RWPE2 (cell line): Measurements from ENCODE around the gene URB1.

Experiments
- ATAC-seq: fragments of 200-7000 bp; cut with Tn5 transposase; 3 replicates; pipeline ENCODE4 v1.9.1; 2021; ENCODE audit warnings: low read depth
- DNase-seq: peaks from one replicate; pipeline ENCODE4 v3.0.0-alpha.2; 2020; ENCODE audit warnings: low spot score
- H3K27ac ChIP-seq: fragments of 450-650 bp; 2 replicates; pipeline ENCODE4 v1.5.1; 2017; ENCODE audit warnings: mild to moderate bottlenecking; ENCODE audit not compliant: poor library complexity, severe bottlenecking
- H3K27me3 ChIP-seq: fragments of 250-450 bp; sonication (Bioruptor Pico); 2 replicates; pipeline ENCODE4 v1.5.1; 2021; ENCODE audit warnings: mild to moderate bottlenecking, moderate library complexity; ENCODE audit not compliant: insufficient read depth, poor library complexity, severe bottlenecking
- H3K36me3 ChIP-seq: fragments of 250-450 bp; sonication (Bioruptor Pico); 2 replicates; pipeline ENCODE4 v1.5.1; 2020; ENCODE audit warnings: low read depth, mild to moderate bottlenecking, moderate library complexity
- H3K4me1 ChIP-seq: fragments of 250-450 bp; sonication (Bioruptor Pico); 2 replicates; pipeline ENCODE4 v1.5.1; 2021; ENCODE audit warnings: mild to moderate bottlenecking, moderate library complexity; ENCODE audit not compliant: insufficient read depth, poor library complexity, severe bottlenecking
- H3K4me3 ChIP-seq: fragments of 250-450 bp; sonication (Bioruptor Pico); 2 replicates; pipeline ENCODE4 v1.5.1; 2021; ENCODE audit warnings: mild to moderate bottlenecking, moderate library complexity; ENCODE audit not compliant: severe bottlenecking
- H3K9me3 ChIP-seq: fragments of 250-450 bp; sonication (Bioruptor Pico); 2 replicates; pipeline ENCODE4 v1.5.1; 2021; ENCODE audit warnings: mild to moderate bottlenecking, moderate library complexity; ENCODE audit not compliant: severe bottlenecking
- TF ChIP-seq, protein P1 (sequence below): fragments of 450-650 bp; IDR thresholded peaks from one replicate; pipeline ENCODE4 v1.5.1; 2017; ENCODE audit warnings: mild to moderate bottlenecking, moderate library complexity; ENCODE audit not compliant: poor library complexity, severe bottlenecking

Gene URB1

DNA sequence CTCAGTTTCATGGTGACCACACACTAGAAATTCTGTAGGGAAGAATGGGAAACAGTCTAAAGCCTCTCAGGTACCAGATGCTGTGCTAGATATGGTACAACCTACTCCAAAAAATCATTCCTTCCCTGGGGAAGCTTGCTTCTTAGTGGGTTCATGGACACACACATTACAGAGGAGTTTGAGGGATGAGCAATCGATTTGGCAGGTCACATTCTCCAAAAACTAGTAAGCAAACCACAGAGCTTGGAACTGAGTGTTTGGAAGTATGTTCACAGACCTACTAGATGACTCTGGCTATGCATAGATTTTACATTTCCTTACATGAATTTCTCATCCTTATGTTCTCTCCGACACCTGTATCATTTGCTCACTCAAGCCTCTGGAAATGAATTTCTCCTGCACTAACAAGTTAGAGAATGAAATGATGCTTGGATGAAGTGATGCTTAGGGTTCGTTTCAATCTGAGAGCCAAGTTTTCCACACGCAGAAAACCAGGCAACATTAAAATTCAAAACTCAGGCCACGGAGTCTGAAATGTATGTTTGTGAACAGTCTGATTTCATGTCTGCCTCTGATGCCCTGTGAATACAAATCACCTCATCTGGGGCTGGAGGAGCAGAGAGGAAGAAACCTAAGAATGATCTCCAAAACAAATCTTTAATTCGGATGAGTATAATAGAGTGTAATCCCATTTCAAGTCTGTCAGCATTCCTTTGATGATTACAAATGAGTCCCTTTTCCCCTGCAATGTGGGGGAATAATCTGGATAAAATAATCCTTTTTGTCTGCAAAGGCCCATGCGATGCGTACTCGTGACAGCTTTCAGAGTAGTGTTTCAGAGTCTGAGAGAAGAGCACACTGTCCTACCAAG, 30.7 kb upstream of the URB1 start:
- Histone ChIP-seq H3K36me3 (peaks cover 13% of the 10 kb centered on the region), H3K4me3 (no peak overlapping the region), H3K27me3 (no peaks in the 10 kb centered on the region), H3K4me1 (peaks cover 52% of the 10 kb centered on the region), H3K9me3 (no peaks in the 10 kb centered on the region), H3K27ac (peak overlapping the region; percentile 91)
- DNase-seq = no peak
- peak; percentile 71 for ATAC-seq
- TF ChIP-seq, protein P1, sequence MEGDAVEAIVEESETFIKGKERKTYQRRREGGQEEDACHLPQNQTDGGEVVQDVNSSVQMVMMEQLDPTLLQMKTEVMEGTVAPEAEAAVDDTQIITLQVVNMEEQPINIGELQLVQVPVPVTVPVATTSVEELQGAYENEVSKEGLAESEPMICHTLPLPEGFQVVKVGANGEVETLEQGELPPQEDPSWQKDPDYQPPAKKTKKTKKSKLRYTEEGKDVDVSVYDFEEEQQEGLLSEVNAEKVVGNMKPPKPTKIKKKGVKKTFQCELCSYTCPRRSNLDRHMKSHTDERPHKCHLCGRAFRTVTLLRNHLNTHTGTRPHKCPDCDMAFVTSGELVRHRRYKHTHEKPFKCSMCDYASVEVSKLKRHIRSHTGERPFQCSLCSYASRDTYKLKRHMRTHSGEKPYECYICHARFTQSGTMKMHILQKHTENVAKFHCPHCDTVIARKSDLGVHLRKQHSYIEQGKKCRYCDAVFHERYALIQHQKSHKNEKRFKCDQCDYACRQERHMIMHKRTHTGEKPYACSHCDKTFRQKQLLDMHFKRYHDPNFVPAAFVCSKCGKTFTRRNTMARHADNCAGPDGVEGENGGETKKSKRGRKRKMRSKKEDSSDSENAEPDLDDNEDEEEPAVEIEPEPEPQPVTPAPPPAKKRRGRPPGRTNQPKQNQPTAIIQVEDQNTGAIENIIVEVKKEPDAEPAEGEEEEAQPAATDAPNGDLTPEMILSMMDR = no peak

DNA sequence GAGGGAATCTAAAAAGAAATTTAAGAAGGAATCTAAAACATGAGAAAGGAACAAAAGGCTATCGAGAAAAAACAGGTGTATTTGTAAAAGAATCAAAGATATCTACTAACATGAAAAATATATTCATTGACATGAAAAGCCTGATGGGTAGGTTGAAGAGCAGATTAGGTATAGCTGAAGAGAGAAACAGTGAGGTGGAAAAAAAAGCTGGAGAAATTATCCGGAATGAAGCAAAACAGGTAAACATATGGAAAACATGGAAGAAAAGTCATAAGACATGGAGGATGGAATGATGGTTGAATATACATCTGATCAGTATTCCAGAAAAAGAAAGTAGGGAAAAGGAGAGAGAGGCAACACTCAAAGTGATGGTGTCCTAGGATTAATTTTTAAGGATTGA, 29.3 kb upstream of the URB1 start:
- no peak for ATAC-seq
- TF ChIP-seq, protein P1 = no peak
- H3K4me1 ChIP-seq = peaks cover 41% of the 10 kb centered on the region

DNA sequence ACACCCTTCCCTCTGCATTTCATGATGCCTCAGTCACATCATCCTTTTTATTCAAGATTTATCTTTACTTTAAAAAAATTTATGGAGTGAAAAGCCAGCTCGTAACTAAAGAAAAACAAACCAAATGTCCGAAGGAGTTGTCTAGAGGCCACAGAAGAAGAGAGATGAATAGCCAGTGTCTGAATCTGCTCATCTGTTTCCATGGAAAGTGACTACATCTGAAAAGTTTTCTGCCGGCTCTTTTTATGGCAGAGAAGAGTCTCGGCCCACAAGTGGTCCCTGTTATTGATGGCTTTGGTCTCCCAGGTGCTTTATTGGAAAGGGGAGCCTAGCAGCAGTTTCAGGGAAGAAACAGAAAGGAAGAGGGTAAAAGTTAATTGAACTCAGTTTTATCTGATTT, 25.3 kb upstream of the URB1 start:
- ATAC-seq (no peak), DNase-seq (no peak)
- TF ChIP-seq, protein P1 = no peak
- H3K27me3 ChIP-seq = no peaks in the 10 kb centered on the region
- no peak overlapping the region for H3K4me3 ChIP-seq
- H3K4me1 ChIP-seq = peaks cover 10% of the 10 kb centered on the region
- H3K9me3 ChIP-seq = no peaks in the 10 kb centered on the region
- H3K27ac ChIP-seq = no peak overlapping the region
- H3K36me3 ChIP-seq = peaks cover 48% of the 10 kb centered on the region

More for the DNA sequence above, 29.3 kb upstream of the URB1 start:
- no peaks in the 10 kb centered on the region for H3K27me3 ChIP-seq
- no peak overlapping the region for H3K27ac ChIP-seq
- H3K4me3 ChIP-seq = no peak overlapping the region
- no peaks in the 10 kb centered on the region for H3K9me3 ChIP-seq
- peaks cover 26% of the 10 kb centered on the region for H3K36me3 ChIP-seq
- DNase-seq = no peak

- TF ChIP-seq, protein P1 = no peak
- DNase-seq (no peak), ATAC-seq (no peak)
- no peak overlapping the region for H3K4me3 ChIP-seq
- no peak overlapping the region for H3K27ac ChIP-seq
- H3K27me3 ChIP-seq = no peaks in the 10 kb centered on the region
- H3K36me3 ChIP-seq = peaks cover 48% of the 10 kb centered on the region
- peaks cover 8% of the 10 kb centered on the region for H3K4me1 ChIP-seq
- H3K9me3 ChIP-seq = no peaks in the 10 kb centered on the region
These were observed 22.9 kb upstream of the URB1 start for GRCh38 chr21:32415451-32416398.
